NCI-H2029 treated with DMSO at 0.1 percent for 48 hours (cell line): ENCODE results near the gene PSMG4.

Experiments used
- DNase-seq: peaks from one replicate; lab custom pipeline; 2025; lab: John Stamatoyannopoulos, UW

Gene PSMG4

DNA sequence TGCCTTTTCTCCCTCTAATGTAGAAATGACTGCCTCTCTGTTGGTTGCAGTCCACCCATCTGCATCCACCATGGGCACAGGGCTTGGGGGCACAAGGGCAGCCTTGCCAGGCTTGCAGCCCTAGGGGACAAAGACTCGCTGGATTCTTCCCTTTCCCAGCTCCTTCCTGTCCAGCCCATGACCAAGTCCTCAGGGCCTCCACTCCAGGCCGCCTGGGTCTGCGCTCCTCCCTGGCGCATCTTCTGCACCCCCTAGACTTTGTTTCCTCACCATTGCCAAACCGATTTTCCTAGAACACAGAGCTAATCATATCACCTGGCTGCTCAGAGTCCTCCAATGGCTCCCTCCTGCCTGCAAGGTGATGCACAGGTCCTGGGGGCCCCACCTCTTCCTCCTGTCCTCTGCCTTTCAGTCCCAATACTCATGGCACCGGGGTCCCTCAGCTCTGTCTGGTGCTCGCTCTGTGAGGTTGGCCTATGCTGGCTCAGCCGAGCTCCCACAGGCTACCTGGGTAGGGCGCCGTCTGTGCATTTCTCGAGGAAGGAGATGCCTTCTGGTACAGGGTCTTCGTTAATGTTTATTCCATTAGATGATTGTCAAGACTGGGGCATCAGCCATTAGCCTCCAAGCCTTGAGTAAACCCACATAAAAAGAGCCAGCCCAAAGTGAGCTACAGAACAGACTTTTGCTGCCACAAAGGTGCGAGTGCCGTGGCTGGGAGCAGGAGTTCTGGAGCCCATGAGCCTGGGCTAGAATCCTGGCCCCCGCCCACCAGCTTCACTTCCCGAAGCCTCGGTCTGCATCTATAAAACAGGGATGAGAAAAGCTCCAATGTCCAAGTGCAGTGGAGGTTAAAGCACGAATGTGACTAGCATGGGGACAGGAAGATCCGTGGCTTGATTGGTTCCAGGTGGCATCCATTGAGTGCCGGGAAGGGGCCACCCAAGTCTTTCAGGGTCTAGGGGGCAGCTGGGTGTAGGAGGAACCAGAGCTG is 17.7 kb downstream of the PSMG4 start:
- DNase-seq: no peak

DNA sequence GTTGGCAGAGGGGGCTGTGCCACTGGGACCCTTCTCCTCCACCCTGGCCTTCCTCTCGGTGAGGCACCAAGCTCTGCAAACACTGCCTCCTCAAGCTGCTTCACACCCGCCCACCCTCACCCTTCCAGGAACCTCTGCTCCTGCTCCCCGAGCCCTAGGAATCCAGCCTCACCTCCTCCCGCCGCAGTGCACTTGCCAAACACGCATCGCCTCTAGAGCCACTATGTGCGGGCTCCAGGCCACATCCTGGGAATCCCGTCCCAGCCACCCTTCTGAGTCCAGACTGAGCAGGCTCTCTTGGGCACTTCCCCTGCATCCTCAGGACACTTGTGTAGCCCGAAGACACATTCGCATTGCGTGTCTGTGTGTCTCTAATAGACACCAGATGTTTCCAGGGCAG is 18.5 kb downstream of the PSMG4 start:
- no peak for DNase-seq

DNA sequence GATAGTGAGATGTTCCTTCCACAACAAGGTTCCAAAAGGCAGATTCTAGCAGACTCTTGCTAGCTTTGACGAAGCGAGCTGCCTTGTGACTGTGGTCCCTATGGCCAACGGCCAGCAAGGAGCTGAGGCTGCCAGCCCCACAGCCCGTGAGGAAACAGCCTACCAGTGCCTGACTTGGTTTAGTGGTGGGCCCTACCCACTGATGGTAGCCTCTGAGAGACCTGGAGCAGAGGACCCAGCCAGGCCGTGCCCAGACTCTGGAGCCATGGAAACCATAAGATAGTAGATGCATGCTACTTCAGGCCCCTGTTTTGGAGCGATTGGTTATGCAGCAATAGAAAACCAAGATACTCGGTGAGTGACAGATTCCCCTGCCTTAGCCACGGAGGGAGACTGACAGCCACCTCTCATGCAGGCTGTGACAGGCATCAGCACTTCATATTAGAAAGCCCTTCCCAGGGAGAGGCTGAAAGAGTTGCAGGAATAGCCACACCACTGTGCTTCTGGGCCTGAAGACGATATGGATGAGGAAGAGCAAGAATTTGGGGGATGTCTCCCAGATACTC is 19.2 kb downstream of the PSMG4 start:
- no peak for DNase-seq

DNA sequence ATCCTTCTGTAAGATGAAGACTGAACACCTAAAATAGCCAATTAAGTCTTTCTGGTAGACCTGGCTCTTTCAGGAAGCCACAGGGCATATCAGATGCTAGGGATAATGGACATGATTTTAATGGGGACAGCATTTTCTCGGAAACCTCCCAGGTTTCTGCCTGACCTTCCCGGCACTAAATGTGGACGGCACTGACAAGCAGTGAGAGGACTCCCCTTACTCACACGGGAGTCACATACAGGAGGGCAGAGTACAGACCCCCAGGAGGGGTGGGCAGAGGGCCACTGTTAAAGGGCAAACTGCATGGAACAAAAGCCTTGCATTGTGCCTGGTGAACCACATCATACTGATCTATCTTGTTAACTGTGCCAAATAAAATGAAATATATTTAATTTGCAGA is 19.9 kb downstream of the PSMG4 start:
- DNase-seq: no peak

DNA sequence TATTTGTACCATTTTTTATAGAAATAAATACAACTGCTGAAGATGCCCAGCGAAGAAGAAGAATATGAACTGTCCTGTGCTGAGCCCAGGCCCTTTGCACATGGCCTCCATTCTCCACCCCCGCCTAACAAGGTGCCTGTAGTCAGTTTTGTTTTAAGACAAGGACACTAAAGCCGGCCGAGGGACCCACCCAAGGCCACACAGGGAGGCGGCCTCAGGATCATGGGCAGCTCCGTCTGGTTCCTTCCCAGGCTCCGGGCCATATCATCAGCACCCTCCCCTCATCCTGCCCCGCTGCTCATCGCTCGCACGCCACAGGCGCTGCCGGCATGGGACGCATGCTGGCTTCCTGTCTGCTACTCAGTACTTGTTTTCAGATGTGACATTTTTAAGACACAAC is 21.3 kb downstream of the PSMG4 start:
- no peak for DNase-seq

DNA sequence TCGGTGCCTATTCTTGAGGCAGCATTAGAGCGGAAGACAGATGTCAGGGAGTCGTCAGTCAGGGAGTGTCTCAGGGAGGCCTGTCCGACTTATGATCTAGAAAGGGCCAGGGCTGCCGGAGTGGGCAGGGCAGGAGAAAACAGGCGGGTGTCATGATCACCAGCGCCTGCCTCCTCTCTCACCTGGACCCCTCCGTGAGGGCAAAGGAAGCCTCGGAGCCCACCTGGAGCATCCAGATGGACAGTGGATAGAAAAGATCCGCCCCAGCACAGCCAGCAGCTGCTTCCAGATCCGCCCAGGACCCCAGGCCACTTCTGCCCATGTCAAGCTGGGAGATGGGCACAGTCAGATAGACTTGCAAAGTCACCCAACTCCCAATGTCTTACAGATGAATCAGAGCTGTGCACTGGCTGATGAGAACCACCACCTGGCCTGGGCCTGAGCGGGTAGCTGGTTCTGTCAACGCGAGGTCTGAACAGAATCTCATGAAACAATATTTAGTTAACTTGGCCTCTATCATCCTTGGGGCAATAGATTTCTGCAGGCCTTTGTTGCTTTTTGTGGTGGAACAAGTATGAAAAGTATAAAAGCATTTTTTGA is 22.2 kb downstream of the PSMG4 start:
- DNase-seq: no peak

DNA sequence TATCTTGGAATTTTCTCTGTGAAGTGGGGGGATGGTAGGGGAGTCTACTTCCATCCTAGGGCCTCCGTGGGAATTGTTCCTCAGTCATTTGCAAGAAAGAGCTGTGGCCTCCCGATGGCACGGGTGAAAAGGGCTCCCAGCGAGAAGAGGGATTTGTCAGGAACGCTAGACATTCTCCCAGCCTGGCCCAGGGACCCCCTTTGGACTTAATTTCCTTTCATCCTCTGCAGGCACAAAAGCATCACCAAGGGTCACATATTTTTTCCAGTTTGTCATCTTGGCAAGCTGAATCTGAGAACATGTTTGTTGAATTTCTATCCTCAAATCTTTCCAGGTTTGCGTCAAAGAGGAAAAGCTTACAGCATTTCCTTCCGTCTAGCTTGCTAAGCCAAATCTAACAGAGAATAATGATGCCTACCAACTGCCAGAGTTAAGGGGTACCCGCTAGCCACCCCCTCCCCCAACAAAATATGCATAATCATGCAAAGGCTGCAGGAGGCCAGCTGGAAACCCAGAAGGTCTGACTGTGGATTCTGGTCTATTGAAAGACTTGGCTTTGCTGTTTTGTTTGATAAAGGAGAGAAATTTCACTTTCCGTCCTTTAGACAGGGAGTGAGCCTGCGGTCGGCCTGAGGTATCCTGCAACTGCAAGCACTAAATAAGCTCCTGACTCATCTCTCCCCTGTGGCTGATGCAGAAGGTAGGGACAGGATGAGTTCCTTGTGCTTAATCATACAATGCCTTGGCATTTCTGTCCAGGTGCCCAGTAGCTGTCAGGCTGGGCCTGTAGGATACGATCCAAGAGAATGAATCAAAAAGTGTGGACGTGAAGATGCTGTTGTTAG is 23.1 kb downstream of the PSMG4 start:
- DNase-seq: no peak

DNA sequence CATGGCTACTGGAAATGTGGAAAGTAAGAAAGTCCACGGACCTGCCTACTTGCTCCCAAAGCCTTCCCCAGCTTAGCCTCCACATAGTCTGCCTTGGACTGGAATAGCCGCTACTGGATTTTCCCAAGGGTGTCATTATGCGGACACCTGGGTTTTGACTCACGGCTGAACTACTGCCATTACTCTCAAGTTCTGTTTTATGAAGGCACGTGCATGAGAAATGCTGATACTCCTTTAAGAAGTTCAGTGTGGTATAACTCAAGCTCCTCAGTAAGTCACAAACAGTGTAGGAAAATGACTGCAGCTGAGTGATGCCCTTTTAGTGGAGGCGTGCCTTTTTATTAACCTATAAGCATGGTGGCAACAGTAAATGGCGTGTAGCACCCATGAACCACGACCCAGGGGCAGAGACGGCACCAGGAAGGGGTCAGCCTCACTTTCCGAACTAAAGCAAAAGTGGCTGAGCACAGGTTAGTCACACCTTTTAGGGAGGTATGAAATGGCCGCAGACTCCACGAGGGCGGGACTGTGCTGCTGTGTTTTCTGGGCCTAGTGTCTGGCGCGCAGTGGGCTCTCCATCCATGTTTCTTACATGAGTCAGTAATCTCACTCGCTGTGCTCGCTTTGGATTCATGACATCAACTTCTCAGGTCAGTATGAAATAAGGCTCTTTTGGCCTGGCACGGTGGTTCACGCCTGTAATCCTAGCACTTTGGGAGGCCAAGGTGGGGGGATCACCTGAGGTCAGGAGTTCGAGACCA is 23.9 kb downstream of the PSMG4 start:
- DNase-seq: no peak

DNA sequence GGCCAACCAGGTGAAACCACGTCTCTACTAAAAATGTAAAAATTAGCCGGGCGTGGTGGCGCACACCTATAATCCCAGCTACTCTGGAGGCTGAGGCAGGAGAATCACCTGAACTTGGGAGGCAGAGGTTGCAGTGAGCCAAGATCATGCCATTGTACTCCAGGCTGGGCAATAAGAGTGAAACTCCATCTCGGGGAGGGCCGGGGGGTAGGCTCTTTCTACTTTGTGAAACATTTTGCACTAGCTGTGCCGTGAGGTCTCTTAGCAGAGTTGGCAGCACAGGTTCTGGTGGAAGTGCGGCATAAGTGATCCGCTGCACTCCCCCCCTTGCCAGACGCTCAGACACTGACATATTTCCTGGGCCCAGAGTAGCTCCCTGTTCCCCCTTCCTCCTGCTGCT is 24.5 kb downstream of the PSMG4 start:
- DNase-seq: no peak

DNA sequence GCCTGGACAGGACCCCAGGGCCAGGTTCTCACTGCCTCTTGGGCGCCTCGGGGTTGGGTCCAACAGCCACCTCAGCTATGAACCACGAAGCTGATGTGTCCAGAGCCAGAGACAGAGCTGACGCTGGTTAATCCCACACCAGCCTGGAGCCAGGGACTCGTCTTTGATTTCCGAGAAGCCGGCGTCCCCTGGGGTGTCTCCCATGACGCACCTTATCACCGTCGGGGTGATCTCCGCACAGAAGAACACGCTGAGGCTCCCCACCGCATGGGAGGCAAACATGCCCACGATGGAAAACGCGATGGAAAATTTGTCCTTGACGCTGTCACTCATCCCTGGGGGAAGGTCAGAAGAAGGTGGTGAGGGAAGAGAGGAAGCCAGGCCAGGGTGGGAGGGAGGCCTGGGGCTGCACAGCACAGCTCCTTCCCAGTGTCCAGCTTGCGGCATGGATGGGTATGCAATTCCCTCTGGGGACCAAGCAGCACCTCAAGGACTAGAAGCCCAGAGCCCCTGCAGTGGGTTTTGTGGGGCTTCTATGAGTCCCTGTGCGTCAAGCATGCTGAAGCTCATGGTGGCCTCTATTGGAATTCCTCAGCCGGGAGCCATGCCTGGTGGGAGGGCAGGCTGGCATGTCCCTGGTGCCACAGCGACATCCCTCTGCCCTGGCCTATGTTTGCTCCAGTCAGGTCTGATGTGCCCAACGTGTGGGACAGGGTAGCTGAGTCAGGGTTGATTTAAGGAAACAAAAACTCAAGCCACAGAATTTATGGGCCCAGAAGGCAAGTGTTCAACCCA is 25.1 kb downstream of the PSMG4 start:
- no peak for DNase-seq

DNA sequence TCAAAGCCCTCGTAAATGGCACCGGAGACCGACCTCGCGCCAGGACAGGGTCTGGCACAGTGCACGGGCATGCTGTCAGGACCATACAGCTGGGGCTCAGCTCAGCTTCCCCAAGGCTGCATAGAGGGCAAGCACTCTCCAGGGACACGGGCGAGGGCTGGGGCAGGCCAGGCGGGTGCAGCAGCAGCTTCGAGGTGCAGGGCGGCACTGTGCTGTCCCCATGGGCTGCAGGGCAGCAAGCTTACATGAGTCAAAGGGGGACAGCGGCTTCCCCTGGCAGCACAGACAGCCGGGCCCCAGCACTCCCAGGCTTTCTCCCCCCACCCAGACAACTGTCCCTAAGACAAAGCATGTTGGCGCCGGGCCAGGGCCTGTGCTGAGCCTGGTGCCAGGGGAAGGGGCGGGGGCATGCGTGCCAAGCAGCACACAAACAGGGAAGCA is 25.7 kb downstream of the PSMG4 start:
- peak; percentile 77 for DNase-seq

DNA sequence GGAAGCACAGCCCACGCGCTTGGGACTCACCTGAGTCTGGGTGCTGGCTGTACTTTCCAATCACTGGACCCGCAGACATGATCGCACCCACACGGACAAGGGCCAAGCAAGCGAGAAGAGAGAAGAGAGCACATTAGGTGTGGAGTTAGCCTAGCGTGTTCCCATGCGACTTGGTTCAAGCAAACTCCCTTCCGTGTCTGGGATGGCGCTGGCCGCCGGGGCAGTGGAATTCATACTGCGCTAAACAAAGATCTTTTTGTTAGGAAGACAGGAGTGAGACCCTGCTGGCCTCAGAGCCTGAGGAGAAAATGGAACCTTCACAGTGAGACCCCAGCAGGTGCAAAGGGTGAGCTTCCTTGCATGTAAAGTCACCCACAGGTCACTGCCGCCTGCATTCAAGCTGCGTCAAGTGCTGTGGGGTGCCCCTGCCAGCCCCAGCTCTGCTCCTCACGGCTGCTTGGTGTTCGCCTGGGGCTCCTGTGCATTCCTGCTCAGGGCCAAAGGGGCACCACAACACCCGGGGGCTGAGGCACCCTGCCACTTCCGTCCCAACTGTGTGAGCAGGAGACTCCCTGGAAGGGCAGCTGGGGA is 26.4 kb downstream of the PSMG4 start:
- no peak for DNase-seq

DNA sequence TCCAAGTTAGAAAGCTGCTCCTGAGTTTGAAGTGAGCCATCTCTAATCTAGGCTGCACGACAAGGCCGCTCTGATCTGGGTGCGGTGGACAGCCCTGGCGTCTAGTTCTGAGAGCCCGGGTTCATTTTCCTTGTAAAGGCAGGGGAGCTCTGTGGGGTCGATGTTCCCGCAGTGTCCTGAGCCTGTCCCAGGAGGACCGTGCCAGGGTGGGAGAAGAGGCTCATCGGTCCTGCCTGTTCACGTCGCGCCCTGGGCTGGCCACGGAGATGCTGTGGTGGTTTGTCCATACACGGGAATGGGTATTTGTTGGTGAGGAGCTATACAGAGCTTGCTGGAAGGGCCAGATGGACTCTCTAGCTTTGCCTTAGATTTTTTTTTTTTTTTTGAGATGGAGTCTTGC is 27.0 kb downstream of the PSMG4 start:
- DNase-seq: no peak

DNA sequence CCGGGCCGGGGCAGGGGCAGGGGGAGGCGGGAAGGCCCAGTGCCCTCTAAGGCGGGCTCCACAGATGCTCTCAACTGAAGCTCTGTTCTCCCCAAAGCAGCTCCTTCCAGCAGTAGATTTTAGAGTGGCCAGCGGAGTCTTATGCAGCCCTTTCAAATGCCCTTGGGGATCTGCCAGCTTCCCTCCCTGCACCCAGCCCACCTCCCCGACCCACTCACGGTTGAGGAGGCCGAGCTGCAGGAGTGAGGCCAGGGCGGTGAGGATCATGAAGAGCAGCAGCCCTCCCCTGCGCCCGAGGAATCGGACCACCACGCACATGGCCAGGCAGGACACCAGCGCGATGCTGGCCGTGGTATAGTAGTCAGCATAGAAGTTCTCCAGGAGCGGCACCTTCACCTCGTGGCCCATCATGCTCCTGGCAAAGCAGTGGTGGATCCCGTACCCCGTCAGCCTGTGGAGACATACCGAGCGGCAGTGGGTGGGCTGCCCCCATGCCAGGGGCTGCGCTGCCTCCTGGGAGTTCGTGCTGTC is 28.0 kb downstream of the PSMG4 start:
- DNase-seq: no peak

DNA sequence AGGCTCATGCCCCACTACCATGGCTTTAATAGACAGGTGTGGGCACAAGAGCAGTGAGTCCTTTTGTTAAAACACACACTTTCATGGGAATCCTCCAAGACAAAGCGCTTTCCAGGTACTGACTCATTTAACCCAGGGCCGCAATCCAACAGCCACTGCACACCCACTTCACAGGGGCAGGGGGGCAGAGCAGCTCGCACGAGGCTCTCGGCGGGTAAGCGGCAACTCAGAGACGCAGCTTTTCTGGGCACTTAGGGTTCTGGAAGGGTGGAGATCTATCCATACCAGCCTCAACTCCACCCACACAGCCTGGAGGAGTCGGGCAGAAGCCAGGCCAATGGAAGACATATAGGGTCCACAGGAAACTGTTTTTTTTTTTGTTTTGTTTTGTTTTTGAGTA is 28.6 kb downstream of the PSMG4 start:
- DNase-seq: peak; percentile 38

DNA sequence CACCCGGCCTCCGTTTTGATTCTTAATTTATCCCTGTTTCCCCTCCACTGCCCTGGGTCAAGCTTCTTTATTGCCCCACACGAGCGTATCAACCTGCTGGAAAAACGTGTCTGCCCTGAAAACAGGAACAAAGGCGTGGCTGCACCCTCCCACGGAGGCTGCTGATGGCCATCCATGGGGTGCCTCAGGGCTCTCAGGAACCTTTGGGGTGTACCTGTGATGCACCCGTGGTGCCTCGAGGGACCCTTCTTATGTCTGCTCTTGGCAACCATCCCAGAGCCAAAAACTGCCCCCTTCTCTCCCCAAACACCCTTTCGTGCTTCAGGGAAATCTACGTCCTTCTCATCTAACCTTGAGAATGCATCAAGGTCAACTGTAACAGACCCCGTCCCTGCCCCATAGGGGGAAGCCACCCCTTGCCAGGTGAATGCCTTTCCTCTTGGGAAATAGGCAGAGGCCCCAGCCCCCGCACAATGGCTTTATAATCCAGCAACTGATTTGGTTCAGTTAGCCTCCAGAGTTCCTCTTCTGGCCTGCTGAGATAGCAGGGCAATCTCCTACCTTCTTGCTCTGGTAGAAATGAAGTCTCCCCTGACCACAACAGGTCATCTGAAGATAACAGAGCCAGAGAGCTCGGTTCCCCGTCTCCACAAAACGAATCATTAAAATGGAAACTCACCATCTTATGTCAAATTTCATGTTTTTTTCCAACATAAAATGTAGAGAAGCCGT is 29.4 kb downstream of the PSMG4 start:
- DNase-seq: no peak

DNA sequence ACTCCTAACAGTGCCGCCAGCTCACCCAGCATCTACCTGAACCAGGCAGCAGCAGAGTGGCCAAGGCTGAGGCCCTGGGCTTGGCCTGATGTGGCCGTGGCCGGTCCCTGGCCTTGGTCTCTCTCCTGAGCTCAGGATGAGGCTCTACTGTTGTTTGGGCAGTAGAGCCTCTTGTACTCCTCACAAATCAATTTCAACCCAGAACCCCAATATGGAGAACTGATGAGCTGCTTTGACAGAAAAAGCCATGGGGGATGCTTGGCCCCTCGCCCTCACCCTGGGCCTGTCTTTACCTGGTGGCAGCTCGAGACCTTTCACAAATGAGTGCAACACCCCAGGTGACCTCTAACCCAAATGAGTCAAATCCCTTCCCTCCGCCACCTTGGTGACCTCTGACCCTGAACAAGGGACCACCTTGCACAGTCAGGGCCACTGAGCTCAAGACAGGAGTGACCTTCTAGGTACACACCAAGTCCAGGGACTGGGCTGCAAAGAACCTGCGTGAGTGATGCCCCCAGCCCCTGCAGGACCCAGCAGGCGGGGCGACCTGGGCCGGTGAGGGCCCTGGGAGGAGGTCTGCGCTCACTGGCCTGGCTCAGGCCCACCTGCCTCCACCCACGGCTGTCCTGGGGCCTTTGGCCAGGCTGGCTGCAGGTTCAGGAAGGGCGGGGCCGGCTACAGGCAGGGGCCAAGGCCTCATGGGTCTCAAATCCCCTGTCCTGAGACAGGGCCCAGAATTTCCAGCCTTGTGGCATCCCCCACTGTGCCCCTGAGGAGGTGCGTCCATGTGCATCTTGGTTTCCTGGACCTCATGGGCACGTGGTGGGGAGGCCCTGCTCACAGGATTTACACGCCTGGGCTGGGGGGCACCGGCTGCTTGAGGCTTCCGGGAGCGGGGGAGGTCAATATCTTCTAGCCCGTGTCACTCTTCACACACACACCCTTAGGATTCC is 30.2 kb downstream of the PSMG4 start:
- DNase-seq: no peak

DNA sequence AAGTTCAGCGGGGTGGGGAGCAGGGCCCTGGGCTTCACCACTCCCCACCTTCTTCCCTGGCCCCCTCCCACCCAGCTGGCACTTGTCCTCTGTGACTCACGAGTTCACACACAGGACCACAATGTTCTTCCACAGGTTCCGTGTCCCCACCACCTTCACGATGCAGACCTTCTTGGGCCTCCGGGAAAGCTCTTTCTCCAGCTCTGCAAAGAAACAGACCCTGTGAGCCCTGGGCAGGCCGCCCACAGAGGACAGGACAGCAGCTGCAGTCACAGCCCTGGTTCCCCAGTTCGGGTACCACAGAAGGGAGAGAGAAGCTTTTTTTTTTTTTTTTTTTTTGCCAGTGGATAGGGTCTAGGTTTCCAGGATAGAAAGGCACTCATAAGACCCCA is 30.9 kb downstream of the PSMG4 start:
- no peak for DNase-seq
